Ishikawa (cell line): Measurements from ENCODE around the gene MRPL18.

Experiments used
- CEBPB ChIP-seq: IDR thresholded peaks from 2 replicates; pipeline ENCODE4 v1.6.1; 2012
- EGR1 ChIP-seq: IDR thresholded peaks from 2 replicates; pipeline ENCODE4 v1.6.1; 2012
- EP300 ChIP-seq: IDR thresholded peaks from 2 replicates; pipeline ENCODE4 v1.6.1; 2012; ENCODE audit warnings: borderline replicate concordance
- FOXM1 ChIP-seq: IDR thresholded peaks from 2 replicates; pipeline ENCODE4 v1.6.1; 2012; ENCODE audit warnings: low read depth, borderline replicate concordance
- NFIC ChIP-seq: IDR thresholded peaks from 2 replicates; pipeline ENCODE4 v1.6.1; 2012
- RAD21 ChIP-seq: IDR thresholded peaks from 2 replicates; pipeline ENCODE4 v1.6.1; 2012; ENCODE audit warnings: low read depth
- TAF1 ChIP-seq: IDR thresholded peaks from 2 replicates; pipeline ENCODE4 v1.6.1; 2012; ENCODE audit warnings: low read depth, mild to moderate bottlenecking
- TCF12 ChIP-seq: IDR thresholded peaks from 2 replicates; pipeline ENCODE4 v1.6.1; 2012; ENCODE audit warnings: low read depth
- TEAD4 ChIP-seq: IDR thresholded peaks from 2 replicates; pipeline ENCODE4 v1.6.1; 2012
- YY1 ChIP-seq: IDR thresholded peaks from 2 replicates; pipeline ENCODE4 v1.6.1; 2012; ENCODE audit warnings: low read depth
- ZBTB7A ChIP-seq: IDR thresholded peaks from 2 replicates; pipeline ENCODE4 v1.6.1; 2012; ENCODE audit warnings: low read depth
- TF ChIP-seq, protein P1 (sequence below): IDR thresholded peaks from 2 replicates; pipeline ENCODE4 v1.6.1; 2012
- TF ChIP-seq, protein P2 (sequence below): IDR thresholded peaks from 2 replicates; pipeline ENCODE4 v1.6.1; 2012; ENCODE audit warnings: low read depth, mild to moderate bottlenecking
- TF ChIP-seq, protein P3 (sequence below): IDR thresholded peaks from 2 replicates; pipeline ENCODE4 v1.6.1; 2012

DNA sequence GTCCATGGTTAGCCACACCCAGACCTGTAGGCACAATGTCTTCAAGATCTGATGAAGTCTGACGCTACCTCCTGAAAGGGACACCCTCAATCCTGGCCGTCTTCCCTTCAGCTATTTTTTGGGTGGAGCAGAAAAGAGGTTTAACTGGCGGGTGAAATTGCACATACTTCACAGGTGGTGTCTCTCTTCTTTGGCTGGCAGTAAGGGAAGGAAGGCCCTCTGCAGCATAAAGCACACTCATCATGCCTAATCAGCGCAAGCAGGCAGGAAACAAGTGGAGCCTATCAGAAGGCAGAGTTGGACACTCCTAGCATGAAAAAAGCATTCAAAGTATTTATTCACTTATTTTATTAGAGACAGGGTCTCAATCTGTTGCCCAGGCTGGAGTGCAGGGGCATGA is 42.7 kb downstream of the MRPL18 start:
- TF ChIP-seq TEAD4 (no peak), ZBTB7A (no peak), EP300 (no peak), EGR1 (no peak), YY1 (no peak), RAD21 (no peak), TAF1 (no peak), CEBPB (no peak), NFIC (no peak), FOXM1 (no peak), TCF12 (no peak)
- TF ChIP-seq, protein P1, sequence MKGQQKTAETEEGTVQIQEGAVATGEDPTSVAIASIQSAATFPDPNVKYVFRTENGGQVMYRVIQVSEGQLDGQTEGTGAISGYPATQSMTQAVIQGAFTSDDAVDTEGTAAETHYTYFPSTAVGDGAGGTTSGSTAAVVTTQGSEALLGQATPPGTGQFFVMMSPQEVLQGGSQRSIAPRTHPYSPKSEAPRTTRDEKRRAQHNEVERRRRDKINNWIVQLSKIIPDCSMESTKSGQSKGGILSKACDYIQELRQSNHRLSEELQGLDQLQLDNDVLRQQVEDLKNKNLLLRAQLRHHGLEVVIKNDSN = no peak
- TF ChIP-seq, protein P2, sequence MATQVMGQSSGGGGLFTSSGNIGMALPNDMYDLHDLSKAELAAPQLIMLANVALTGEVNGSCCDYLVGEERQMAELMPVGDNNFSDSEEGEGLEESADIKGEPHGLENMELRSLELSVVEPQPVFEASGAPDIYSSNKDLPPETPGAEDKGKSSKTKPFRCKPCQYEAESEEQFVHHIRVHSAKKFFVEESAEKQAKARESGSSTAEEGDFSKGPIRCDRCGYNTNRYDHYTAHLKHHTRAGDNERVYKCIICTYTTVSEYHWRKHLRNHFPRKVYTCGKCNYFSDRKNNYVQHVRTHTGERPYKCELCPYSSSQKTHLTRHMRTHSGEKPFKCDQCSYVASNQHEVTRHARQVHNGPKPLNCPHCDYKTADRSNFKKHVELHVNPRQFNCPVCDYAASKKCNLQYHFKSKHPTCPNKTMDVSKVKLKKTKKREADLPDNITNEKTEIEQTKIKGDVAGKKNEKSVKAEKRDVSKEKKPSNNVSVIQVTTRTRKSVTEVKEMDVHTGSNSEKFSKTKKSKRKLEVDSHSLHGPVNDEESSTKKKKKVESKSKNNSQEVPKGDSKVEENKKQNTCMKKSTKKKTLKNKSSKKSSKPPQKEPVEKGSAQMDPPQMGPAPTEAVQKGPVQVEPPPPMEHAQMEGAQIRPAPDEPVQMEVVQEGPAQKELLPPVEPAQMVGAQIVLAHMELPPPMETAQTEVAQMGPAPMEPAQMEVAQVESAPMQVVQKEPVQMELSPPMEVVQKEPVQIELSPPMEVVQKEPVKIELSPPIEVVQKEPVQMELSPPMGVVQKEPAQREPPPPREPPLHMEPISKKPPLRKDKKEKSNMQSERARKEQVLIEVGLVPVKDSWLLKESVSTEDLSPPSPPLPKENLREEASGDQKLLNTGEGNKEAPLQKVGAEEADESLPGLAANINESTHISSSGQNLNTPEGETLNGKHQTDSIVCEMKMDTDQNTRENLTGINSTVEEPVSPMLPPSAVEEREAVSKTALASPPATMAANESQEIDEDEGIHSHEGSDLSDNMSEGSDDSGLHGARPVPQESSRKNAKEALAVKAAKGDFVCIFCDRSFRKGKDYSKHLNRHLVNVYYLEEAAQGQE = no peak
- TF ChIP-seq, protein P3, sequence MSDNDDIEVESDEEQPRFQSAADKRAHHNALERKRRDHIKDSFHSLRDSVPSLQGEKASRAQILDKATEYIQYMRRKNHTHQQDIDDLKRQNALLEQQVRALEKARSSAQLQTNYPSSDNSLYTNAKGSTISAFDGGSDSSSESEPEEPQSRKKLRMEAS = no peak
